ENCODE measurements around the gene UQCRQ. TPM values are rescaled to one million over a fixed set of nuclear protein-coding genes. Genes with fewer than 3 reads are reported as not detected.

Gene UQCRQ
- total RNA-seq, result 97.4 and 130 TPM in 2 replicates

DNA sequence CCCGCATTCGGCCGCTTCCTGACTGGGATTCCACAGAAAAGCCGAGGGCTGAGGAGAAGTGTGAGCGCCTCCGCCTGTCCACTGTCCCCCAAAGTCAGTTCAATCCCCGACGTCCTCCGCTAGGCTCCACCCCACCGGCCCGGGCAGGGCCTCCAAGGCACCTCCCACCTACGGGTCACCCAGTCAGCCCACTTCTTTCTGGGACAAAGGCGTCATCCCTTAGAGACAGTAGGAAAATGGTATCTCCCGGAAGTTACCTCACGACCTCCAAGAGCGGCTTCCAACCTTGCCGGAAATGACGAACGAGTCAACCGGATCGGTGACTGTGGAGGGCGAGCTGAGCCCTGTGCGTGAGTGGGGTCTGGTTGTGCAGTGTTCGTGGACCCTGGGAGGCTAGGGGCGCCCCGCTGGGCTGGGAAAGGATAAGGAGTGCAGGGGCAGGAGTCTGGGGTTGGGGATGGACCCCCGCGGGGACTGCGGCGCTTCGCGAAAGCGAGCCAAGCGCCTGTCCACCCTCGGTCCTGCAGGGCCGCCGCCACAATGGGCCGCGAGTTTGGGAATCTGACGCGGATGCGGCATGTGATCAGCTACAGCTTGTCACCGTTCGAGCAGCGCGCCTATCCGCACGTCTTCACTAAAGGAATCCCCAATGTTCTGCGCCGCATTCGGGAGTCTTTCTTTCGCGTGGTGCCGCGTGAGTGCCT is at the start of gene UQCRQ, which contains the start of gene GDF9:
TSS of gene UQCRQ (plus strand) at position 301 of the 704 bp plus-strand sequence. CDS start at position 541, 240 bp downstream.
TSS of gene GDF9 (minus strand) at position 128 of the 704 bp plus-strand sequence. CDS start 1,936 bp downstream, outside the sequence.

DNA sequence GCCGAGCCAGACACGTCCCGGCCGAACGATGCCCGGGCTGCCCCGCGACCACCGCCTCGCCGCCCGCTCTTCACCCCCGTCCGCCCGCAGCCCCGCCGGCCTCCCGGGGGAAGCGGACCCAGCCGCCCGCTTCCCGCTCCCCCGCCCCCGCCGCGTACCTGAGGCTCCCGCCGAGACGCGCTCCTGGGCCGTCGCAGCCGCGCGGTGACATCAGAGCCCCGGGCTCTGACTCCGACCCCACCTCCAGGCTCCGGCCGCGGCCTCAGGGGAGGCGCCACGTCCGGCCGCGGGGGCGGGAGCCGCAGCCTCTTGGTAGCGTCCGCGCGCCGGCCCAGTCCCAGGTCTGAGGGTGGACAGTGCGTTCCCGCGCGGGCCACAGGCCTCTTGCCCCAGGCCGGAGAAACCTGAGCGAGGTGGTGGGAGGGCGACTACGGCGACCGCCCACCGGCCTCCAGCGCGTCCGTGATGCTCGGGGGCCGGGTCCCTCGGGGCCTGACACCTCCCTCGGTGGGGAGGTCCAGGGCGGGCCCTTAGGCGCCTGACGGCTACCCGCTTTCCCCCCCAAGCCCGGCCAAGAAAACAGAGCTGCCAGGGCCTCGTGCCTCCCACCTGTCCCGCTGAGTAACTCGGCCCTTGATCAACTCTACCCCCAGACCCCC is 35.9 kb upstream of the UQCRQ start, which contains the start of gene SHROOM1:
TSS of gene SHROOM1 (minus strand) at position 212 of the 659 bp plus-strand sequence. CDS start 4,507 bp downstream, outside the sequence.

DNA sequence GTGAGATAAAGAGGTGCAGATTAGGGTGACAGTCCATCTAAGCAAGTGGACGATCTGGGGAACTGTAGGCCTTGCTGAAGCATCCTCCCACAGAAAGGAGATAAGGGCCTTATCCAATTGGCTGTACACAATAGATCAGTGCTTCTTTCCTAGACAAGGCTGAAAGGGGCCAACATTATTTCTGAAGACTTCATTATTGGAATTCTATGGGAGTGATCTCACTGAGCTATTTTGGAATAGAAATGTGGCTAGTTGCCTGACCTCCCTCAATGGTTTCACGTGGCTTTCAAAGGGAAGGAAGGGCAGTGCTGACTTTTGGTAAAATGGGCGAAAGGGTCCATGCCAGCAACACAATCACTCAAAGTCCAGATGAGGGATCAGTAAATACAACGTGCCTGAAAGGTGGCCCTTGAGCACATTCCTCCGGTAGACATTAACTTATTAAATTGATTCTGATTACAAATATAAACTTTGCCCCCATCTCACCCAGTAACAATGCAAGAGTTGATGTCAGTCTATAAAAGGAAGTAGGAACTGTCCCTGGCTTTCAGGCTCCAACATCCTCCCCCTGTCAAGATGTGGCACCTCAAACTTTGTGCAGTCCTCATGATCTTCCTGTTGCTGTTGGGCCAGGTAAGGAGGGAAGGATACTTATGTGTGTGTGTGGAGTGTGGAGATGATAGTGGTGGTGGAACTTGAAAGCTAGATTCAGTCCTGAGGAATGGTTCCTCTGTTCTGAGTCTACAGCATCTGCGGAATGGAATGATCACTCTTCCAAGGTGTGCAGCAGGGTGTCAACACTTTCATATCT is 6.9 kb downstream of the UQCRQ start, which contains the start of gene LEAP2:
TSS of gene LEAP2 (plus strand) at position 550 of the 811 bp plus-strand sequence. CDS start at position 577, 27 bp downstream.

Other genes starting within 250 kb of the UQCRQ start
- gene IL13, start 208.5 kb upstream of the UQCRQ start, total RNA-seq, result not detected in 2 replicates
- gene IL4, start 192.7 kb upstream of the UQCRQ start, total RNA-seq, result not detected in 2 replicates
- gene KIF3A, start 129.1 kb upstream of the UQCRQ start, total RNA-seq, result 7.8 and 12.2 TPM in 2 replicates
- not detected in 2 replicates for gene CCNI2, start 119.2 kb upstream of the UQCRQ start, total RNA-seq
- 53.4 and 74.6 TPM in 2 replicates for gene SEPTIN8, start 89.4 kb upstream of the UQCRQ start, total RNA-seq
- gene SOWAHA, start 53.3 kb upstream of the UQCRQ start, total RNA-seq, result 0.15 and 0.17 TPM in 2 replicates
- gene SHROOM1, start 36.0 kb upstream of the UQCRQ start, total RNA-seq, result 8.6 and 9.1 TPM in 2 replicates
- 0.15 and 0.17 TPM in 2 replicates for gene GDF9, start 173 bp upstream of the UQCRQ start, total RNA-seq
- gene LEAP2, start 7.0 kb downstream of the UQCRQ start, total RNA-seq, result 0.15 and 0.50 TPM in 2 replicates
- gene AFF4, start 97.0 kb downstream of the UQCRQ start, total RNA-seq, result 45.8 and 54.0 TPM in 2 replicates
- 11.9 and 17.0 TPM in 2 replicates for gene ZCCHC10, start 159.9 kb downstream of the UQCRQ start, total RNA-seq
- gene HSPA4, start 185.4 kb downstream of the UQCRQ start, total RNA-seq, result 129 and 165 TPM in 2 replicates